Measurements from ENCODE around the gene NFX1.
"Not testable (repeated sequence)": the region's sequence is repeated elsewhere in the genome, so short reads cannot be mapped to it uniquely, and the experiment has no call there.

- not testable (repeated sequence) for TF ChIP-seq CTCF (IDR thresholded peaks at IDR 0.05; ENCODE audit: insufficient read depth, low read length, poor library complexity, severe bottlenecking); EZH2phosphoT487 (conservative IDR thresholded peaks at IDR 0.05; ENCODE audit: low read length)
These were observed 112.1 kb downstream of the NFX1 start, which contains the start of gene AQP7 for GRCh38 chr9:33402371-33402770.

All from SU-DHL-6 (cell line).